ENCODE measurements around the gene MAP2K3. TPM values are rescaled to one million over a fixed set of nuclear protein-coding genes. Genes with fewer than 3 reads are reported as not detected.

MAP2K3 gene
- total RNA-seq, 2 experiments from 2014 or later, result 27.8 to 71.5 TPM

DNA sequence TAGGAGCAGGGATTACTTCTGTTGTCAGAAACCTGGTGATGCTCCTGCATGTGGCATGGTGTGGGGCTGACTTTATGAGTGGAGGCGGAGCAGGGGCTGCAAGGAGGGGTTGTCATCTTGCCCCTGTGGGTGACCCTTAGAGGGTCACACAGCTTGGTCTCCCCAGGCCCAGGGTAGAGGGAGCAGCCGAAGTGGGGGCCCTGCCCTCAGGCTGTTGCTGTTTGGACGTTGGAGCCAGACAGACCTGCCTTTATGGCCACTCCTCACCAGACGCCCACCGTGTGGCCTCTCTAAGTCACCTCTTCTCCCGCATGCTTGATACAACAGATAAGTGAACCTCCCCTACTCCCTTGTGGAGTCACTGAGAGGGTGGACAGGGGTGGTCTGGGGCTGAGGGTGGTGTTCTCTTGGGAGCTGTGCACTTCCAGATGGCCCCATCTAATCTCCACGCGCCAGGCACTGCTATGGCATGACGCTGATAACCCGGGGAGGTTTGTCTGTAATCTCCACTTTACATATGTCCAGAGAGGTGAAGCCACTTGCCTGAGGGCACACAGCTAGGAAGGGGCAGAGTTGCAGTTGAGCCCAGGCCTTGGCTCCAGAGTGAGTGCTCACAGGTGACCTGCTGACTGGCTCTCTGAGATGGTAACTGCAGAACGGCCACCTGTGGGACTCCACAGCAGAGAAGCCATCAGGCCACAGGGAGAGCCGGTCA, 10.0 kb downstream of the MAP2K3 start:
- intact Hi-C loops (cut with micrococcal nuclease; ENCODE audit: unreplicated experiment), result no loop called here
- no peak overlapping the region for H2AFZ ChIP-seq (ENCODE audit: low read length)
- H4K20me1 ChIP-seq (ENCODE audit: insufficient read depth, low read length), result no peaks in the 10 kb centered on the region
- H3K4me3 ChIP-seq (ENCODE audit: low read depth, low read length, poor library complexity, severe bottlenecking), result no peak overlapping the region
- TF ChIP-seq, protein P1, sequence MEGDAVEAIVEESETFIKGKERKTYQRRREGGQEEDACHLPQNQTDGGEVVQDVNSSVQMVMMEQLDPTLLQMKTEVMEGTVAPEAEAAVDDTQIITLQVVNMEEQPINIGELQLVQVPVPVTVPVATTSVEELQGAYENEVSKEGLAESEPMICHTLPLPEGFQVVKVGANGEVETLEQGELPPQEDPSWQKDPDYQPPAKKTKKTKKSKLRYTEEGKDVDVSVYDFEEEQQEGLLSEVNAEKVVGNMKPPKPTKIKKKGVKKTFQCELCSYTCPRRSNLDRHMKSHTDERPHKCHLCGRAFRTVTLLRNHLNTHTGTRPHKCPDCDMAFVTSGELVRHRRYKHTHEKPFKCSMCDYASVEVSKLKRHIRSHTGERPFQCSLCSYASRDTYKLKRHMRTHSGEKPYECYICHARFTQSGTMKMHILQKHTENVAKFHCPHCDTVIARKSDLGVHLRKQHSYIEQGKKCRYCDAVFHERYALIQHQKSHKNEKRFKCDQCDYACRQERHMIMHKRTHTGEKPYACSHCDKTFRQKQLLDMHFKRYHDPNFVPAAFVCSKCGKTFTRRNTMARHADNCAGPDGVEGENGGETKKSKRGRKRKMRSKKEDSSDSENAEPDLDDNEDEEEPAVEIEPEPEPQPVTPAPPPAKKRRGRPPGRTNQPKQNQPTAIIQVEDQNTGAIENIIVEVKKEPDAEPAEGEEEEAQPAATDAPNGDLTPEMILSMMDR (conservative IDR thresholded peaks at IDR 0.05; ENCODE audit: low read length), result no peak
- no peak for TF ChIP-seq EZH2phosphoT487 (IDR thresholded peaks at IDR 0.05; ENCODE audit: borderline replicate concordance, low read depth, low read length)
- peaks cover 11% of the 10 kb centered on the region for H3K36me3 ChIP-seq (ENCODE audit: insufficient read depth, low read length)
- peaks cover 9% of the 10 kb centered on the region; the same call in 1 of the 2 replicates for H3K79me2 ChIP-seq (ENCODE audit: insufficient read depth, low read depth, low read length)
- H3K4me2 ChIP-seq (ENCODE audit: low read length), result no peak overlapping the region
- BruUV-seq (replicated peaks), result no TSS peak
- H3K4me1 ChIP-seq (ENCODE audit: insufficient read depth, low read length, poor library complexity, severe bottlenecking), result peaks cover 7% of the 10 kb centered on the region
- CTCF ChIA-PET (ENCODE audit: unreplicated experiment), result no interaction called here
- no peaks in the 10 kb centered on the region for H3K9me3 ChIP-seq (ENCODE audit: low read length)
- no peak overlapping the region for H3K27ac ChIP-seq (ENCODE audit: low read depth, low read length, poor library complexity, severe bottlenecking)
- H3K9me2 ChIP-seq (ENCODE audit: insufficient read depth, low read length), result no peaks in the 10 kb centered on the region
- no peak for DNase-seq (ENCODE audit: low spot score)
- POLR2A ChIA-PET, result no interaction called here

DNA sequence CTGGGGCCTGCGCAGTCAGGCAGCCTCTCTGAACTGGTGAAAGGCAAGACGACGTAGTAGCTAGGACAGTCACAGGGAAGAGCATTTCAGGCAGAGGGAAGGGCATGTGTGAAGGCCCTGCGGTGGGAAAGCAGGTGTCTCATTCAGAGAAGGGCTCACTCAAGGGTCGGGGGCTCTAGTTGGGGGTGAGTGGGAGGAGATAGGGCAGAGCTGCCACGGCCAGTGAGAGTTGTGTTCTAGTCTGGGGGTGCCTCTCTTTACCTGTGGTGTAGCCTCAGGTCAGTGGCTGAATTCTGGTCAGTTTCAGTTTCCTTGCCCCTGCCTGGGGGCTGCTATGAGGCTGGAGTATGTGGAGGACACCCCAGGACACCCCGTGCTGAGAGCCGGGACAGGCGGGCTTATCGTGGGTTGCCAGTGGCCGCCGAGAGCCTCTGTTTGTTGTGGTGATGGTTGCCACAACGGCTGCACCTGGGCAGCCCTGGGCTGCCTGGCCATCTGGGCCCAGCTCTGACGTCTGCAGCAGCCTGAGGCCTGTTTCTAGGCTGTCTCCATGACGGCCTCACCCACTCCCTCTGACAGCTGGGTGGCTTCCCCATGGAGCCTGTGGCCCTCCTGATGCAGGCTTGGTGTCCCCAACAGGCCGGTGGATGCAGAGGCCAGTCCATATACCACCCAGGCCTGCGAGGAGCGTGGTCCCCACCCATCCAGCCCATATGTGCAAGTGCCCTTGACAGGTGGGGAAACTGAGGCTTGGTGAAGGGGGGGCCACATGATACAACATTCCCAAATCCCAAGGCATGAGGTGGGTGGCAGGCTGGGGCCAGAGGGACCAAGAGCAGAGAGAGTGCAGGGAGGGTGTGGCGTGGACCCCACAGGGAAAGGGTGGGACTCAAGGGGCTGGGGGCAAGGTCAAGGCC, 10.8 kb downstream of the MAP2K3 start:
- Histone ChIP-seq H4K20me1 (ENCODE audit: insufficient read depth, low read length) (no peaks in the 10 kb centered on the region), H3K4me2 (ENCODE audit: low read length) (no peak overlapping the region), H3K27ac (ENCODE audit: low read depth, low read length, poor library complexity, severe bottlenecking) (no peak overlapping the region)

More for the DNA sequence above, 10.8 kb downstream of the MAP2K3 start:
- intact Hi-C loops (cut with micrococcal nuclease; ENCODE audit: unreplicated experiment), result no loop called here
- POLR2A ChIA-PET, result no interaction called here
- Histone ChIP-seq H3K9me3 (ENCODE audit: low read length) (no peaks in the 10 kb centered on the region), H2AFZ (ENCODE audit: low read length) (no peak overlapping the region), H3K36me3 (ENCODE audit: insufficient read depth, low read length) (peaks cover 15% of the 10 kb centered on the region), H3K9me2 (ENCODE audit: insufficient read depth, low read length) (no peaks in the 10 kb centered on the region), H3K4me1 (ENCODE audit: insufficient read depth, low read length, poor library complexity, severe bottlenecking) (no peaks in the 10 kb centered on the region), H3K79me2 (ENCODE audit: insufficient read depth, low read depth, low read length) (peaks cover under 1% of the 10 kb centered on the region; the same call in 1 of the 2 replicates), H3K4me3 (ENCODE audit: low read depth, low read length, poor library complexity, severe bottlenecking) (no peak overlapping the region)
- no peak for TF ChIP-seq EZH2phosphoT487 (IDR thresholded peaks at IDR 0.05; ENCODE audit: borderline replicate concordance, low read depth, low read length)
- TF ChIP-seq, protein P1 (conservative IDR thresholded peaks at IDR 0.05; ENCODE audit: low read length), result no peak
- CTCF ChIA-PET (ENCODE audit: unreplicated experiment), result no interaction called here
- no peak for DNase-seq (ENCODE audit: low spot score)
- no TSS peak for BruUV-seq (replicated peaks)
